CD14-positive monocyte (primary cell): ENCODE results near the gene ZNF710. TPM values are rescaled to one million over a fixed set of nuclear protein-coding genes. Genes with fewer than 3 reads are reported as not detected.

Experiments
- DNase-seq, 3 donors: peaks; one replicate each; pipeline ENCODE4 v3.0.0-alpha.2; 2011 to 2022
- H2AFZ ChIP-seq: 2 replicates; pipeline ENCODE4 v1.6.0; 2012; ENCODE audit warnings: mild to moderate bottlenecking, low read depth, low read length, inconsistent platforms; ENCODE audit not compliant: insufficient read depth, poor library complexity, severe bottlenecking
- H3K27ac ChIP-seq, 2 donors: 1 replicate in 1 of 2; 2 replicates in 1 of 2; pipeline ENCODE4 v1.5.1; 2012 to 2013; ENCODE audit warnings: low read length in 2 of 2, control low read depth in 1 of 2, inconsistent platforms in 1 of 2, low read depth in 1 of 2, mild to moderate bottlenecking in 1 of 2
- H3K27me3 ChIP-seq, 2 donors: one replicate each; pipeline versions ENCODE4 v1.6.0 to v1.6.1; 2011 to 2013; ENCODE audit warnings: low read length in 2 of 2; ENCODE audit not compliant: control insufficient read depth in 2 of 2, insufficient read depth in 2 of 2
- H3K36me3 ChIP-seq, 2 donors: replicated peaks in 1 of 2; 1 replicate in 1 of 2; 2 replicates in 1 of 2; pipeline versions ENCODE4 v1.5.1 to v1.6.1; 2012 to 2013; ENCODE audit warnings: low read length in 2 of 2, control low read depth in 1 of 2, inconsistent platforms in 1 of 2, mild to moderate bottlenecking in 1 of 2; ENCODE audit not compliant: insufficient read depth in 2 of 2, control insufficient read depth in 1 of 2
- H3K4me1 ChIP-seq, 2 donors: 1 replicate in 1 of 2; 2 replicates in 1 of 2; pipeline versions ENCODE4 v1.5.1 to v1.6.1; 2012 to 2013; ENCODE audit warnings: low read length in 2 of 2, control low read depth in 1 of 2, inconsistent platforms in 1 of 2, mild to moderate bottlenecking in 1 of 2, moderate library complexity in 1 of 2; ENCODE audit not compliant: insufficient read depth in 2 of 2, control insufficient read depth in 1 of 2
- H3K4me2 ChIP-seq: replicated peaks from 2 replicates; pipeline ENCODE3; 2012; ENCODE audit warnings: low read length, moderate library complexity, mild to moderate bottlenecking; ENCODE audit not compliant: poor library complexity, severe bottlenecking; ENCODE audit errors: extremely low read depth
- H3K4me3 ChIP-seq, 3 experiments: fragments of 200-600 bp in 1 of 3; sonication (generic) in 1 of 3; replicated peaks in 1 of 3; 1 replicate in 2 of 3; 2 replicates in 1 of 3; pipeline ENCODE4 v1.5.1; 2011 to 2013; ENCODE audit warnings: low read length in 3 of 3, mild to moderate bottlenecking in 3 of 3, control low read depth in 2 of 3, low read depth in 2 of 3, inconsistent platforms in 1 of 3, moderate library complexity in 1 of 3
- H3K79me2 ChIP-seq: 2 replicates; pipeline ENCODE4 v1.6.0; 2012; ENCODE audit warnings: mild to moderate bottlenecking, control low read depth, inconsistent platforms, low read length, moderate library complexity; ENCODE audit not compliant: insufficient read depth
- H3K9ac ChIP-seq: 2 replicates; pipeline ENCODE4 v1.6.0; 2017; ENCODE audit warnings: low read length, mild to moderate bottlenecking; ENCODE audit not compliant: insufficient read depth, poor library complexity, severe bottlenecking
- H3K9me3 ChIP-seq, 2 donors: replicated peaks in 1 of 2; 1 replicate in 1 of 2; 2 replicates in 1 of 2; pipeline versions ENCODE4 v1.5.1 to v1.6.1; 2012 to 2013; ENCODE audit warnings: low read length in 2 of 2, control low read depth in 1 of 2; ENCODE audit not compliant: control insufficient read depth in 1 of 2, insufficient read depth in 1 of 2
- H4K20me1 ChIP-seq: 2 replicates; pipeline ENCODE4 v1.6.0; 2012; ENCODE audit warnings: mild to moderate bottlenecking, low read length, control low read depth, moderate library complexity; ENCODE audit not compliant: insufficient read depth
- H3K27ac Mint-ChIP-seq, 7 donors: one replicate each; pipeline ENCODE4 v1.8.0; 2020; ENCODE audit warnings: mild to moderate bottlenecking in 7 of 7, mixed read lengths in 7 of 7, moderate library complexity in 6 of 7, inconsistent platforms in 2 of 7
- H3K27me3 Mint-ChIP-seq, 3 donors: one replicate each; pipeline ENCODE4 v1.8.0; 2021 to 2022; ENCODE audit warnings: low read depth in 3 of 3, mild to moderate bottlenecking in 3 of 3, mixed read lengths in 3 of 3, moderate library complexity in 3 of 3, inconsistent platforms in 1 of 3
- H3K36me3 Mint-ChIP-seq, 2 donors: one replicate each; pipeline ENCODE4 v1.8.0; 2020; ENCODE audit warnings: mixed read lengths in 2 of 2, inconsistent platforms in 1 of 2, mild to moderate bottlenecking in 1 of 2
- H3K4me1 Mint-ChIP-seq: one replicate; pipeline ENCODE4 v1.8.0; 2020; ENCODE audit warnings: mild to moderate bottlenecking, mixed read lengths
- H3K4me3 Mint-ChIP-seq, 2 donors: one replicate each; pipeline ENCODE4 v1.8.0; 2020; ENCODE audit warnings: mild to moderate bottlenecking in 2 of 2, mixed read lengths in 2 of 2, moderate library complexity in 1 of 2
- H3K9me3 Mint-ChIP-seq, 7 donors: one replicate each; pipeline ENCODE4 v1.8.0; 2020 to 2022; ENCODE audit warnings: mixed read lengths in 7 of 7, mild to moderate bottlenecking in 6 of 7, moderate library complexity in 6 of 7, inconsistent platforms in 2 of 7
- WGBS: methylation state at CpG from one replicate; pipeline ENCODE4 v1.1.5; 2013; ENCODE audit warnings: missing lambda C conversion rate; ENCODE audit not compliant: insufficient coverage; 5-methylcytosine and 5-hydroxymethylcytosine counted together
- intact Hi-C, 2 donors: fragments of 100-400 bp; cut with micrococcal nuclease; formaldehyde crosslinking; loops; one replicate each; pipeline versions ENCODE4 v1.15.0 to v1.15.1; 2023
- polyA plus RNA-seq, 3 donors: library from polyadenylated mRNA; depleted of rRNA in 1 of 3; unstranded in 2 of 3; stranded (reverse) in 1 of 3; fragments of 300-500 nt in 2 of 3; fragments of >200 nt in 1 of 3; fragmentation: Illumina TruSeq in 2 of 3; gene quantifications; 1 replicate in 2 of 3; 2 replicates in 1 of 3; pipeline ENCODE4 v1.2.3, GENCODE V29; 2012 to 2021
- TF ChIP-seq, protein P1 (sequence below): fragments of 200-600 bp; IDR thresholded peaks from one replicate; pipeline ENCODE4 v1.8.0; 2022; ENCODE audit warnings: antibody characterized with exemption, mild to moderate bottlenecking

ZNF710 gene
- polyA plus RNA-seq, 3 donors: 3.4 to 45.6 (median 4.8) TPM

DNA sequence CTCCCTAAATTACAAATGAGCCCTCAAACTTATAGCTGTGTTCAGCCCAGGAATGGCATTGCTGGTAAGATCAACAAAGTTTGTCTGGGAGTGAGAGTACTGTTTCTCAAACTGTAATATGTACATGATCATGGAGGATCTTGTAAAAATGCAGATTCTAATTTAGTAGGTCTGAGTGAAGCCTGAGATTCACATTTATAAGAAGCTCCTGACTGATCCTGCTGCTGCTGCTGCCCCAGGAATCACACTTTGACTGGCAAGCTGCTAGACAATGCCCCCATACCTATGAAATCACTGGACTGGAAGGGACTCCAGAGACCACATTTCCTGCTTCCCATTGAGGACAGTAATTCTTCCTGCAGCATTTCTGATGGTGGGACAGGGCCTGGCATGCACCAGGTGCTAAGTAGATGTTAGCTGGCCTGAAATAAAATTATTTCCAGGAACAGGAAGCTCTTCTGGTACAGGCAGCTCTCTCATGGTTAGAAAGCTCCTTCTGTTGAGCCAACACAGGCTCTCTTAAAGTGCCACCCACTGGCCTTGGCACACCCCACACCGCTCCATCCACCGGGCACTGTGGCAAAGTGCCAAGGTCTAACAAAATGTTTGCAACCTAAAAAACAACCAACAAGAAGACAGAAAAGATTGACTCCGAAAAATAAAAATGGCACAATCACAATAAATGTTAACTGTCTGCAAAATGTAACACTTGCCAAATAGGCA, 36.7 kb upstream of the ZNF710 start:
- Mint-ChIP-seq H3K4me3 (no peak overlapping the region), H3K9me3 (peaks cover 0 to 6% (median 2%) of the 10 kb centered on the region in 7 donors)
- 0% methylated on average over 1 of the region's 3 CpGs for WGBS

DNA sequence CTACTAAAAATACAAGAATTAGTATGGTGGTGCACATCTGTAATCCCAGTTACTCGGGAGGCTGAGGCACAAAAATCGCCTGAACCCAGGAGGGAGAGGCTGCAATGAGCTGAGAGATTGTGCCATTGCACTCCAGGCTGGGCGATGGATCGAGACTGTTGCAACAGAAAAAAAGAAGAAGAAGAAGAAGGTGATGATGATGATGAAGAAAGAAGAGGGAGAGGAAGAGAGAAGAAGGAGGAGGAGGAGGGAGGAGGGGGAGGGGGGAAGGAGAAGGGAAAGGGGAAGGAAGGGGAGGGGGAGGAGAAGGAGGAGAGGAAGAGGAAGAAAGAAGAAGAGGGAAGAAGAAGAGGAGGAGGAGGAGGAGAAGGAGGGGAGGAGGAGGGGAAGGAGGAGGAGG, 33.2 kb upstream of the ZNF710 start:
- Histone ChIP-seq H3K9me3 (no peaks in the 10 kb centered on the region), H3K27me3 (no peaks in the 10 kb centered on the region), H3K27ac (peak overlapping the region; percentile 20 to 25), H3K79me2 (no peaks in the 10 kb centered on the region), H2AFZ (no peak overlapping the region), H3K4me3 (no peak overlapping the region), H3K36me3 (no peaks in the 10 kb centered on the region), H4K20me1 (no peaks in the 10 kb centered on the region), H3K9ac (no peak overlapping the region), H3K4me1 (peaks cover 57 to 69% of the 10 kb centered on the region in 2 donors), H3K4me2 (no peak overlapping the region)
- Mint-ChIP-seq H3K27ac (peak overlapping the region; percentile 33 to 86 (median 76)), H3K4me1 (peaks cover 76% of the 10 kb centered on the region), H3K9me3 (peaks cover 0 to 6% (median 2%) of the 10 kb centered on the region in 7 donors), H3K36me3 (no peaks in the 10 kb centered on the region), H3K27me3 (no peaks in the 10 kb centered on the region), H3K4me3 (no peak overlapping the region)
- TF ChIP-seq, protein P1, sequence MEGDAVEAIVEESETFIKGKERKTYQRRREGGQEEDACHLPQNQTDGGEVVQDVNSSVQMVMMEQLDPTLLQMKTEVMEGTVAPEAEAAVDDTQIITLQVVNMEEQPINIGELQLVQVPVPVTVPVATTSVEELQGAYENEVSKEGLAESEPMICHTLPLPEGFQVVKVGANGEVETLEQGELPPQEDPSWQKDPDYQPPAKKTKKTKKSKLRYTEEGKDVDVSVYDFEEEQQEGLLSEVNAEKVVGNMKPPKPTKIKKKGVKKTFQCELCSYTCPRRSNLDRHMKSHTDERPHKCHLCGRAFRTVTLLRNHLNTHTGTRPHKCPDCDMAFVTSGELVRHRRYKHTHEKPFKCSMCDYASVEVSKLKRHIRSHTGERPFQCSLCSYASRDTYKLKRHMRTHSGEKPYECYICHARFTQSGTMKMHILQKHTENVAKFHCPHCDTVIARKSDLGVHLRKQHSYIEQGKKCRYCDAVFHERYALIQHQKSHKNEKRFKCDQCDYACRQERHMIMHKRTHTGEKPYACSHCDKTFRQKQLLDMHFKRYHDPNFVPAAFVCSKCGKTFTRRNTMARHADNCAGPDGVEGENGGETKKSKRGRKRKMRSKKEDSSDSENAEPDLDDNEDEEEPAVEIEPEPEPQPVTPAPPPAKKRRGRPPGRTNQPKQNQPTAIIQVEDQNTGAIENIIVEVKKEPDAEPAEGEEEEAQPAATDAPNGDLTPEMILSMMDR: no peak
- DNase-seq: peak; percentile 10 to 63 (median 59)
- intact Hi-C loops: no loop called here
- whole genome bisulfite sequencing: 10% methylated on average over 4 of the region's 4 CpGs

More for the DNA sequence above, 36.7 kb upstream of the ZNF710 start:
- peak overlapping the region in 6 of 7 donors; percentile 35 to 82 (median 53) for H3K27ac Mint-ChIP-seq
- H3K36me3 Mint-ChIP-seq: no peaks in the 10 kb centered on the region
- no peak overlapping the region for H3K4me3 ChIP-seq
- no peaks in the 10 kb centered on the region for H3K9me3 ChIP-seq
- TF ChIP-seq, protein P1: no peak
- H4K20me1 ChIP-seq: no peaks in the 10 kb centered on the region
- H3K36me3 ChIP-seq: no peaks in the 10 kb centered on the region
- H3K4me1 Mint-ChIP-seq: peaks cover 54% of the 10 kb centered on the region
- H3K4me1 ChIP-seq: peaks cover 39 to 42% of the 10 kb centered on the region in 2 donors
- H3K27ac ChIP-seq: peak overlapping the region in 1 of 2 donors; percentile 62
- intact Hi-C loops: loop anchor here in 1 of 2 donors (5.0 kb wide), 1 partner anchor 52 kb away; the partner anchor contains the start of gene ARPIN
- H3K27me3 ChIP-seq: no peaks in the 10 kb centered on the region
- H3K27me3 Mint-ChIP-seq: no peaks in the 10 kb centered on the region
- peak overlapping the region; percentile 15 for H2AFZ ChIP-seq
- H3K4me2 ChIP-seq: no peak overlapping the region
- DNase-seq: no peak
- H3K9ac ChIP-seq: no peak overlapping the region
- H3K79me2 ChIP-seq: no peaks in the 10 kb centered on the region
